VCaP (cell line): ENCODE results near the gene COQ10A.
A peak's percentile ranks its signal among the peaks of the same experiment; 100 is the strongest.

ENCODE experiments used
- H3K27ac ChIP-seq: fragments of 450-650 bp; 2 replicates; pipeline ENCODE4 v1.5.1; 2017
- TF ChIP-seq, protein P1 (sequence below): fragments of 450-650 bp; conservative IDR thresholded peaks from 2 replicates; pipeline ENCODE4 v1.5.1; 2017; ENCODE audit warnings: mild to moderate bottlenecking, moderate library complexity

COQ10A gene

DNA sequence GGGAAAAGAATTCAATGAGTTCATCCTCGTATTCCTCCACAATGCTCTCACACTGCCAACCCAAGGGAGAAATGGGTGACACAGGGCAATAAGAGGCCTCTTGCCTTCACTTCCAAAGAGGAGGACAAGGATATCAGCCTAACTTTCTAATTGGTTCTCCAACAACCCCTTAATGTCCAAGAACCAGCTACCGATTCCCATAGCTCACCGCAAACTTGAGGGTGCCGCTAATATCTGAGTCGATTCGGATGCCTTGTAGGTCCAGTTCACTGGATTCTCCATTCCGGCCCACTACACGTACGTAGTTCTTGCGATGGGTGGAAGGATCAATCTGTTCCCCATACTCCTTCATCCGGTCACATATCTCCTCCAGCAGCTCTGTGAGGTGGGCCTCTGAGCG is 44.3 kb downstream of the COQ10A start:
- no peak overlapping the region for H3K27ac ChIP-seq
- TF ChIP-seq, protein P1, sequence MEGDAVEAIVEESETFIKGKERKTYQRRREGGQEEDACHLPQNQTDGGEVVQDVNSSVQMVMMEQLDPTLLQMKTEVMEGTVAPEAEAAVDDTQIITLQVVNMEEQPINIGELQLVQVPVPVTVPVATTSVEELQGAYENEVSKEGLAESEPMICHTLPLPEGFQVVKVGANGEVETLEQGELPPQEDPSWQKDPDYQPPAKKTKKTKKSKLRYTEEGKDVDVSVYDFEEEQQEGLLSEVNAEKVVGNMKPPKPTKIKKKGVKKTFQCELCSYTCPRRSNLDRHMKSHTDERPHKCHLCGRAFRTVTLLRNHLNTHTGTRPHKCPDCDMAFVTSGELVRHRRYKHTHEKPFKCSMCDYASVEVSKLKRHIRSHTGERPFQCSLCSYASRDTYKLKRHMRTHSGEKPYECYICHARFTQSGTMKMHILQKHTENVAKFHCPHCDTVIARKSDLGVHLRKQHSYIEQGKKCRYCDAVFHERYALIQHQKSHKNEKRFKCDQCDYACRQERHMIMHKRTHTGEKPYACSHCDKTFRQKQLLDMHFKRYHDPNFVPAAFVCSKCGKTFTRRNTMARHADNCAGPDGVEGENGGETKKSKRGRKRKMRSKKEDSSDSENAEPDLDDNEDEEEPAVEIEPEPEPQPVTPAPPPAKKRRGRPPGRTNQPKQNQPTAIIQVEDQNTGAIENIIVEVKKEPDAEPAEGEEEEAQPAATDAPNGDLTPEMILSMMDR, result no peak

DNA sequence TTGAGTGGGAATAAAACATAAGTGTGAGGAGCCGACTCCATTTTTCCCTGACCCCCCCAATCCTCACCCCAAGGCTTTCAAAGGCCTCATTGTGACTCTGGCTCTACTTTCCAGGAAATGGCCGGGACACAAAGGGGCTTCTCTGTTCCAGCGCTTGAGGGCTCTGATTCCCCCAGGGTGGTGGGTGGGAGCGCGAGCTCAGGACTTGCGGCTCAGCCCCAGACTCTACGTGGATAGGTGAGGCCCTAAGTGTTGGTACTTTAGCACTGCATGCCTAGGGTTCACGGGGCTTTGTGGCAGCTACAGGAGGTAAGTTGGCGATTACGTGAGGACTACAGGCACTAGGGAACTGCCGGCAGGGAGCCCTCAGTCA is 48.5 kb downstream of the COQ10A start:
- H3K27ac ChIP-seq, result peak overlapping the region; percentile 99
- TF ChIP-seq, protein P1, result no peak

DNA sequence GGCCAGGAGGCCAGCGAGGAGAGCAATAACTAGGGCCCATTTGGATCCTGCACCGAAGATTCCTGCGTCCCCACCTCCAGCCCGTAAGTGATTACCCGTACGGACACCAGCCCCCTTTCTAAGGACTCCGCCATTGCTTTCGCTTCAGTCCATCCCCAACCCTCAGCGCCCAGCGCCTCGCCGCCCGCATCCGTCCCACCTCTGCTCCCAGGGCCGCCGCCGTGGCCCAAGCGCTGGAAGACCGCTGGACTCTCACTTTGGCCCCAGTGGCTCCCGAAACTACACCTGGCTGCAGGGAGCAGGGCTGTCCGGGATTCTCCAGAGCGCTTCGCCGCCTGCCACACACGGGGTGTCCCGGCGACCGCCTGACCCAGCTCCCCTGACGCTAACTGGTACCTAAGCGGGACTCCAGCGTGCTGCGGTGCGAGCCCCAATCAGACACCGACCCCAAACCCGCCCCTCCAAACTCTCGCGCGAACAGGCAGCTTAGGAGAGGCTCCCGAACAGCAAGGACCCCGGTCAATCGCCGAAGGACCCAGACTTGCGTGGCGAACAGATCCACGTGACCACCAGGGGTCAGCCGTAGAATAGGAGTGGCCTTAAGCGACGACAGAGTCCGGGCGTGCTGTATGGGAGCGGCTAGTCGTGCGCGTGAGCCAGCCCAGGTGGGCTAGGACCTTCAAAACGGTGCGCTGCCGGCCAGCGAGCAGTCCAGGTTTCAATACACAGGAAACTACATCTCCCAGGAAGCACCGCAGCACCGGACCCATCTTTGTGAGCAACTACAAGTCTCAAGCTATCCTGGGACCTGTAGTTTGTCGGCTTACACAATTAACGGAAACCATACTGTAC is 49.1 kb downstream of the COQ10A start, which contains the start of gene CNPY2:
Gene CNPY2, minus strand, starts transcription at position 367 of the 852 bp plus-strand sequence. CDS start 771 bp downstream, outside the sequence.
- TF ChIP-seq, protein P1, result peak; percentile 40
- H3K27ac ChIP-seq, result peak within 1 kb of the TSS; percentile 99

DNA sequence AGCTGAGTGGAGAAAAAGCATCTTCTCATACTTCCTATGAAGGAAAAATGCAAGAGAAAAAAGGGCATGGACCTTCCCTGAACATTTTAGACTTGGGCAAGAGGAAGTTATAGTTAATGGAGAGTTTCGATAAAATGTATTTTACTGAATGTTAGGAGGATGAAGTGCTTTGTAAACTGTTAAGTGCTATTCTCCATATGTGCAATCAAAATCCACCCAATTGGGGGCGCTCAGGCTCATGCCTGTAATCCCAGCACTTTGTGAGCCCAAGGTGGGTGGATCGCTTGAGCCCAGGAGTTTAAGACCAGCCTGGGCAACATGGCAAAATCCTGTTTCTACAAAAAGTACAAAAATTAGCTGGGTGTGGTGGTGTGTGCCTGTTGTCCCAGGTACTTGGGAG is 50.9 kb downstream of the COQ10A start:
- no peak overlapping the region for H3K27ac ChIP-seq
- TF ChIP-seq, protein P1, result 0 out of 2 replicates have a peak, but pooled peaks have one; percentile 13
